HG03520 (cell line): ENCODE measurements around the gene DDX23.
"Not testable (repeated sequence)": the region's sequence is repeated elsewhere in the genome, so short reads cannot be mapped to it uniquely, and the experiment has no call there.

Source experiments
- ATAC-seq: cut with Tn5 transposase; IDR thresholded peaks from one replicate; pipeline ENCODE4 v1.9.1; 2021; ENCODE audit warnings: mild to moderate bottlenecking, moderate library complexity; ENCODE audit not compliant: unreplicated experiment

The DDX23 gene

GRCh38 chr12:48851883-48852733 is at the start of gene DDX23:
TSS of gene DDX23 (minus strand) at chr12:48852163. CDS start at chr12:48845782, 6,381 bp downstream.
- peak; percentile 91 for ATAC-seq

DNA sequence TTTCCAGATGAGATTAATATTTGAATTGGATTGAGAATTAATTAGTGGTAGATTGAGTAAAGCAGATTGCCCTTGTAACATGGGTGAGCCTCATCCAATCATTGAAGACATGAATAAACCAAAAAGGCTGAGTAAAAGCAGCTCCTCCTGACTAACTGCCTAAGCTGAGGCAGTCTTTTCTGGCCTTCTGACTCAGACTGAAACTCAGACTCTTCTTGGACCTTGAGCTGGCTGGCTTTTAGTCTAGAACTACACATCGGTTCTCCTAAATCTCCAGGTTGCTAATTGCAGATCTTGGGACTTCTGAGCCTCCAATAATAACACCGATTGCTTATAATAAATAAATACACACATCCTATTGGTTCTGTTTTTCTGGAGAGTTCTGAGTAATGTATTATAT is 49.3 kb upstream of the DDX23 start:
- no peak for ATAC-seq

DNA sequence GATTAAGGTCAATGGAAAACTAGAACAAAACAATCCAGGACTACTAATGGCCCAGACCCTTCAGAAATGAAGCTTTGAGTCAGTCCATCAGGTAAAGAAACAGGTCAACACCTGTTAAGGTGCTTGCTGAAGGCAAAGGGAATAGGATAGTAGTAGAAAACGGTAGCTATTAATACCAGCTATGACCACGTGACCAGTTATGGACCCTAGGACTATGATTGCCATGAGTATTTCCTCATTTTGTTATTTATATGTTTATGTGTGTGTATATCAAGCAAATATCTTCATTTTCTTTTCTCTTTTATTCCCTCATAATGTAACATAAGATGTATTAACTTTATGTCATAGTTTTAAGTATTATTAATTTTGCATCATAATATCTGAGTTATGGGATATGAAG is 47.7 kb upstream of the DDX23 start:
- no peak for ATAC-seq

DNA sequence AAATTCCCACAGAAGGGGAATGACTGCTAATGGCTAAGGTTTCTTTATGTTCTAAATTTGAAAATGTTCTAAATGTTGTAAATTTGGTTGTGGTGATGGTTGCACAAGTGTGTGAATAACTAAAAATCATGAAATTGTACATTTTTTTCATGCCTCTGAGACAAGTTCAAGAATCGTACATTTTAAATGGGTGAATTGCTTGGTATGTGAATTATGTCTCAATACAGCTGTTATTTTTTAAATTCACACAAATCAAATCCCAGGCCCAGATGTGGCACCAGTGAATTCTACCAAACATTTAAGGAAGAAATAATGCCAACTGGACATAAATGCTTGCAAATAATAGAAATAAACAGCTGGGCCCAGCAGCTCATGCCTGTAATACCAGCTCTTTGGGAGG is 42.3 kb upstream of the DDX23 start:
- ATAC-seq = no peak

DNA sequence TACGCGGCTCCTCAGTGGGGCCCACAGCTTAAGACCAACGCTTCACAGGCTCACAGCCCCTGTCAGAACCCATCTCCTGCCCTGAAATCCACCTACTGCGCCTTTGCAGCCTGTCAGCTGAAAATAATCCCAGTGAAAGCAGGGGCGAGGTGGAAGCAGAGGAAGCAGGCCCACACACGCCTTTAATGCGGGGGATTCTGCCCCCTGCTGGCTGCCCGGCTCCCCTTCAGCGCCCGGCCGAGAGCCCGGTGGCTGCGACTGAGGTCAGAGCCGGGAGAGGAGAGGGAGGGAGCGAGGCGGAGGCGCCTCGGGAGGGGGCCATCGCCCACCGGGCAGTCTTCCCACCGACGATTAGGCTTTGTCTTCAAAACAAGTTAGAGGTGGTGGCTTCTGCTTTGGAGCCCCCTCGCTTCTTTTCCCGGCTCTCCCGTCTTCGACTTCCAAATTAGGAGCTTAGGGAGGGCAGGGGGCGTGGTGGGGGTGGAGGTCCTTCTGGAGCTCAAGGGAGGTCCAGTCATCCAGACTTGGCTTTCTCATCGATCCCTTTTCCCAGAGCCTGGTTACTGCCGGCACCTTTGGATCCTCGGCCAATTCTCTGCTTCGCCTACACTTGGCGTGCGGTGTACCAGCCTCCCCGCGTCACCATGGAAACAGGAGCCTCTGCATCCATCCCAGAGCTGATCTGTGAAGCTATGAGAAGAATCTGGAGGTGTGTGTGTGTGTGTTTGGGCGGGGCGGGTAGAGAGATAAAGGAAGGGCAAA is 38.9 kb upstream of the DDX23 start:
- ATAC-seq = peak; percentile 61

- no peak for ATAC-seq
These were observed 37.7 kb upstream of the DDX23 start for GRCh38 chr12:48889679-48890078.

GRCh38 chr12:48883305-48884161 is 31.6 kb upstream of the DDX23 start:
- ATAC-seq = no peak

GRCh38 chr12:48882972-48883304 is 31.0 kb upstream of the DDX23 start:
- ATAC-seq = no peak

- ATAC-seq = no peak
These were observed 30.3 kb upstream of the DDX23 start for GRCh38 chr12:48882315-48882687.

GRCh38 chr12:48881686-48882314 is 29.8 kb upstream of the DDX23 start:
- ATAC-seq = no peak

DNA sequence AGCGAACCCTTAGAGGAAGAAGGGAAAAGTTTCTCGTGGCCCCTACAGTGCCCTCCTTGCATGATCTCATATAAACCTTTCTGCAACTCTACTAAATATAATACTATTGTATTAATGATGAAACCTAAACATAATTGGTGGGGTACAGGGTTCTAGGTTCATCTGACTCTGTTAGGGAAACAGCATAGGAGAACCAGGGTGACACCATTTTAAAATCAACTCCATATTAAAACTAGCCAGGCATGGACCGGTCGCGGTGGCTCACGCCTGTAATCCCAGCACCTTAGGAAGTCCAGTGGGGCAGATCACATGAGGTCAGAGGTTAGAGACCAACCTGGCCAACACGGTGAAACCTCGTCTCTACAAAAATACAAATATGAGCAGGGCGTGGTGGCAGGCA is 28.7 kb upstream of the DDX23 start:
- ATAC-seq = no peak

DNA sequence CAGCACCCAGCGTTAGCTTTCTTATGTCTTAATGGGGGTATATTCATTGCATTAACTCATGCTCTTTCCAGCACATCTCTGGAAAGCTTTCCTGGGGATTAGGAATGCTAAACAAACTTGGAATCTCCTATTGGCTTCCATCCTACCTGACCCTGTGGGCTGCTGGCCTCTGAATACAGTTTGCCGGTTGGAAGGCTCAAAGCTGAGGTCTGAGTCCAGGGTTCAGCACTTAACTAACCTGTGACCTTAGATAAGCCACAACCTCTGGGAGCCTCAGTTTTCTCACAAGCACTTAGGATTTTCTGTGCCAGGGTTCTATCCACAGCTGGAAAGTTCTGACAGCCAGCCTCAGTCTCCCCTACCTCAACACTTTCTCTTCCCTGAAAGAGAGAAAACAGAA is 26.6 kb upstream of the DDX23 start:
- no peak for ATAC-seq

GRCh38 chr12:48875944-48876515 is 24.1 kb upstream of the DDX23 start:
- ATAC-seq = no peak

GRCh38 chr12:48873534-48873933 is 21.6 kb upstream of the DDX23 start:
- ATAC-seq = not testable (repeated sequence)

GRCh38 chr12:48873096-48873495 is 21.1 kb upstream of the DDX23 start:
- ATAC-seq = no peak

- no peak for ATAC-seq
These were observed 17.2 kb upstream of the DDX23 start for GRCh38 chr12:48869191-48869590.

DNA sequence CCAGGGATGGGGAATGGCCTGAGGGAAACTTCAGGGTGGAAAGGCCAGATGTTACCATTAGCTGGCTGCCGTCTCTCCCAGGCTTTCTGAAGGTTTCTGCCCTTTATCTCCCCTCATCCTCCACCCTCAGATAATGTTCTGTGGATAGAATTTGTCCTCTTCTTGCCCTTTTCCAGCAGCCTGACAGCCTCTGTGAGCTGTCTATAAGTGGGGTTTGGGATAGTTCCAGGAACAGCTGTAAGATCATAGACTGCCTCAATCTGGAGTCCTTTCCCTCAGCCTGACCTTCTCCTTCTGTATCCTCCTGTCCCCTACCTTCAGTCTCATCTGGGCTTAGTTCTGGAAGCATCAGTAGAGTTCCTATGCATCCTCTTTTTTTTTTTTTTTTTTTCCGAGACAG is 16.5 kb upstream of the DDX23 start:
- ATAC-seq = no peak

DNA sequence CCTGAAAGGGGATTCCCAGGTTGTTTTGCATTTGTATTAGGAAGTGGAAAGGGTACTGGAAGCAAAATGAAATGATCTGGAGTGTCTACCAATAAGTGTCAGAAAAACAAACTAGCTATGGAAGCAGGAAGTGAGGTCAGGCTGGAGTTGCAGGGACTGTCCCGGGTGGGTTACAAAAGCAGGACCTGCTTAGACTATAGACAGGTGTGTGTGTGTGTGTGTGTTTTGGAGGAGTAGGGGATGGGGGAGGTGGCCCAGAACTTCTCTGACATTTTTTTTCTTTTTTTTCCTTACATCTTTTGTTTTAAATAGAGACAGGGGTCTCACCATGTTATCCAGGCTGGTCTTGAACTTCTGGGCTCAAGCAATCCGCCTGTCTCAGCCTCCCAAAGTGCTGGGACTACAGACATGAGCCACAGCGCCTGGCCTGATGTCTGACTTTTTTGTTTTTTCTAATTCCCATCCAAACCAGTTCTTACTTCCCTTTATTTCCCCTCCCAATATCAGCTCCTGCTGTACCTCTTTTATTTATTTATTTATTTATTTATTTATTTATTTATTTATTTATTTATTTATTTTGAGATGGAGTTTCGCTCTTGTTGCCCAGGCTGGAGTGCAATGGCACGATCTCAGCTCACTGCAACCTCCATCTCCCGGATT is 14.2 kb upstream of the DDX23 start:
- no peak for ATAC-seq

DNA sequence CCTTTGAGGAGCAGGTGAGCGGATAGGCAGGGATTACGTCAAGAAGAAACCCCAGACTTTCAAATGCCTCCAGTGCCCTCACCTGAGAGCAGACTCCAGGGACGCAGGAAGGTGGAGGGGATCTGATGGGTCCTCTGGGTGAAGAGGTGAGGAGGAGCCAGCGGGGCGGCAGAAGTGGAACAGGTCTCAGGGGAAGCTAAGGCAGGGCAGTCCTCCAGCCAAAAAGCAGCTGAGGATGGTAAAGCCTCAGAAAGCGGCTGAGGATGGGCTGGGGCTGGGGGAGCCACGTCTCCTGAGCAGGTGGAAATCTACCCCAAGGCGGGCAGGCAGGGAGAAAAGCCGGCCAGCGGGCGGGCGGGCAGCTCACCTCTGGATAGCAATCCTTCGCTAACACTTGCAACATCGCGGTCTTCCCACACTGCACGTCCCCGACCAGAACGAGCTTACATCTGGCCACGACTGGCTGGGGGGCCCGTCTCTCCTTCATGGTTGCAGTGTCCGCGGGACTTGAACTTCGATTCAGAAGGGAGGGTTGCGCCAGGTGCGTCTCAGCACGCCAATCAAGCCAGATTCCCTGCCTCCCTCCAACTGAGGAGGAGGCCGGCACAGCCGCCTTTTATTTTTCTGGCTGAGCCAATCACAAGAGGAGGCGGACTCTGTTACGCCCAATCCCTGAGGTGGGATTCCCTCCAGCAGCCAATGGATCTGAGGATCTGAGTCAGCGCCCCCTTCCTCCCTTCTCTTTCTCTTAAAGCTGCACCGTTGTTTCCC is 13.5 kb upstream of the DDX23 start, which contains the start of gene RND1:
Gene RND1 (minus strand): TSS at position 590 of the 771 bp plus-strand sequence. CDS start 103 bp downstream, at position 487.
- ATAC-seq = peak; percentile 88
